ENCODE results near the gene TEX14.

GRCh38 chr17:58664302-58664701 lies 27.5 kb downstream of the TEX14 start:
- no peak for TF ChIP-seq POLR2A (IDR thresholded peaks at IDR 0.05)
- TF ChIP-seq CTCF (IDR thresholded peaks at IDR 0.05): no peak
